ENCODE measurements around the gene DLL3.
"Not testable (repeated sequence)": the region's sequence is repeated elsewhere in the genome, so short reads cannot be mapped to it uniquely, and the experiment has no call there.

DLL3 gene, protein sequence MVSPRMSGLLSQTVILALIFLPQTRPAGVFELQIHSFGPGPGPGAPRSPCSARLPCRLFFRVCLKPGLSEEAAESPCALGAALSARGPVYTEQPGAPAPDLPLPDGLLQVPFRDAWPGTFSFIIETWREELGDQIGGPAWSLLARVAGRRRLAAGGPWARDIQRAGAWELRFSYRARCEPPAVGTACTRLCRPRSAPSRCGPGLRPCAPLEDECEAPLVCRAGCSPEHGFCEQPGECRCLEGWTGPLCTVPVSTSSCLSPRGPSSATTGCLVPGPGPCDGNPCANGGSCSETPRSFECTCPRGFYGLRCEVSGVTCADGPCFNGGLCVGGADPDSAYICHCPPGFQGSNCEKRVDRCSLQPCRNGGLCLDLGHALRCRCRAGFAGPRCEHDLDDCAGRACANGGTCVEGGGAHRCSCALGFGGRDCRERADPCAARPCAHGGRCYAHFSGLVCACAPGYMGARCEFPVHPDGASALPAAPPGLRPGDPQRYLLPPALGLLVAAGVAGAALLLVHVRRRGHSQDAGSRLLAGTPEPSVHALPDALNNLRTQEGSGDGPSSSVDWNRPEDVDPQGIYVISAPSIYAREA

DNA sequence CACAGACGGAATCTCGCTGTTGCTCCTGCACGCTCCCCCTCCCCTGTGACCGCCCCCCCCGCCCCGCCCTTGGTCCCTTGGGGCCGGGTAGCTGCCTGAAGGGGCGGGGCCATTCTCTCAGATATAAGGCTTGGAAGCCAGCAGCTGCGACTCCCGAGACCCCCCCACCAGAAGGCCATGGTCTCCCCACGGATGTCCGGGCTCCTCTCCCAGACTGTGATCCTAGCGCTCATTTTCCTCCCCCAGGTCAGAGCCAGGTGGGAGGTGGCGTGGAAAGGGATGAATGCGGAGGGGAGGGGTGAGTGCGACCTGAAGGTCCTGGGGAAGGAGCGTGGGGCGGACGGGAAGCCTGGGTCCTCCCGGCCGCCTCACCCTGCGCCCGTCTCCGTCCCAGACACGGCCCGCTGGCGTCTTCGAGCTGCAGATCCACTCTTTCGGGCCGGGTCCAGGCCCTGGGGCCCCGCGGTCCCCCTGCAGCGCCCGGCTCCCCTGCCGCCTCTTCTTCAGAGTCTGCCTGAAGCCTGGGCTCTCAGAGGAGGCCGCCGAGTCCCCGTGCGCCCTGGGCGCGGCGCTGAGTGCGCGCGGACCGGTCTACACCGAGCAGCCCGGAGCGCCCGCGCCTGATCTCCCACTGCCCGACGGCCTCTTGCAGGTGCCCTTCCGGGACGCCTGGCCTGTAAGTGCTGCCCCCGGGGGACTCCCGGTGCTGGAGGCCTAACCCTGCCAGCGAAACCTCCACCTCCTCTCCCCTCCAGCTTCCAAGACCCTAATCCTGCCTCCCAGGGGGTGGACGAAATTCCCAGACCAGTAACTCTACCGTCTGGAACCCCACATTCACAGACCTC, at the start of gene DLL3:
TSS of gene DLL3 (plus strand) at position 150 of the 845 bp plus-strand sequence. CDS start at position 178, 28 bp downstream.
- DNase-seq, result peak; percentile 64

- DNase-seq, result no peak
Observed at GRCh38 chr19:39449116-39449797, 49.5 kb upstream of the DLL3 start.

GRCh38 chr19:39451257-39451656, 47.5 kb upstream of the DLL3 start:
- DNase-seq, result not testable (repeated sequence)

- DNase-seq, result no peak
Observed at GRCh38 chr19:39463403-39463802, 35.3 kb upstream of the DLL3 start.

- no peak for DNase-seq
Observed at GRCh38 chr19:39465956-39466747, 32.6 kb upstream of the DLL3 start.

- DNase-seq, result no peak
Observed at GRCh38 chr19:39467941-39468340, 30.8 kb upstream of the DLL3 start.

GRCh38 chr19:39469036-39469435, 29.7 kb upstream of the DLL3 start:
- DNase-seq, result no peak

GRCh38 chr19:39469567-39469966, 29.2 kb upstream of the DLL3 start:
- no peak for DNase-seq

- DNase-seq, result no peak
Observed at GRCh38 chr19:39470724-39471339, 27.9 kb upstream of the DLL3 start.

DNA sequence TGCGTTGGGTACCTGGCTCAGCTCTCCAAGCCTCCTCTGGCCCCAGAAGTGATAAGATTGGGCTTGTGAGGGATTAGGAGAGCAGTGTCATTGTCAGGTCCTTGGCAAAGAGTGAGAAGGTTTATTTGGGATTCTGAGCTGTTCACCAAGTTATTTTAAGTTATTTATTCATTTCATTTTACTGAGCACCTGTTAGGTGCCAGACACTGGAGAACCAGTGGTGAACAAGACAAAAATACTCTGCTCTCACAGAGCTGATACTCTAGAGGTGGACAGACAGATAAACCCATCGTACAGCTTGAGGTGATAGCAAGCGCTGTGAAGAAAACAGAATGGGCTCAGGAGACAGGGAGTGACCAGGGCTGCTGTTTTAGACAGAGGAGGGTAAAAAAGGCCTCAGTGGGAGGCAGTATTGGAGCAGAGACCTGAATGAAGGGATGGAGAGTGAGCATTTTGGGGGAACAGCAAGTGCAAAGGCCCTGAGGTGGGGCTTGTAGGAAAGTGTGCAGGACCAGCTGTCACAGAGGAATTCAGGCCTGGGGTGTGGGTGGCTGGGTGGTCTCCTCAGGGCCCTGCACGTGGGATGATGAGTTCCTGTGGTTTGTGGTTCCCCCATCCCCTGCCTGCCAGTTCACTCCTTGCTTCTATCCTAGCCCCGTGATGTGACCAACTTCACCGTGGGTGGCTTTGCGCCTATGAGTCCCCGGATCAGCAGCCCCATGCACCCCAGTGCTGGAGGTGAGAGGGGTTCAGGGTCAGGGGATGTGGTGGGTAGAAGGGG, 26.8 kb upstream of the DLL3 start:
- DNase-seq, result no peak

- DNase-seq, result no peak
Observed at GRCh38 chr19:39472746-39473442, 25.9 kb upstream of the DLL3 start.

DNA sequence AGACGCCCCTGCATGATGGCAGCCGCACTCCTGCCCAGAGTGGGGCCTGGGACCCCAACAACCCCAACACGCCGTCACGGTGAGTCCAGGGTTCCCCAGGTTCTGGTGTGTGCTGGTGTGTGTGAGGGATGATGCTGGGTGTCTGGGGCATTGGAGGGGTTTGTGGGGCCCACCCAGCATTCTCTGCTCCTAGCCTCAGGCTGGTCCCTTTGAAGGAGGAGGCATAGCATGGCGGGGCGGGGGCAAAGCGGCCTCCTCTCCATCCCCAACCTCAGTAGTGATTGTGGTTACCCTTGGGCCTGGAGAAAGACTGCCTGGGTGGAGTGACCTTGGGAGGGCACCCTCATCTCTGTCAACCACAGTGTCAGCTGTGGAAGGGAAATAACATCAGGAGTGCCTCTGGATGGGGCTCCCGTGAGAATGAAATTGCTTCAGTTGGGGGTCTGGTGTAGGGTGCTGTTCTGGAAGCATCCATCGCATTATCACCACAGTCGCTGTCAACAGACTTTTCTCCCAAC, 25.2 kb upstream of the DLL3 start:
- DNase-seq, result no peak

GRCh38 chr19:39474139-39474620, 24.6 kb upstream of the DLL3 start:
- DNase-seq, result no peak

GRCh38 chr19:39475748-39476147, 23.0 kb upstream of the DLL3 start:
- no peak for DNase-seq

DNA sequence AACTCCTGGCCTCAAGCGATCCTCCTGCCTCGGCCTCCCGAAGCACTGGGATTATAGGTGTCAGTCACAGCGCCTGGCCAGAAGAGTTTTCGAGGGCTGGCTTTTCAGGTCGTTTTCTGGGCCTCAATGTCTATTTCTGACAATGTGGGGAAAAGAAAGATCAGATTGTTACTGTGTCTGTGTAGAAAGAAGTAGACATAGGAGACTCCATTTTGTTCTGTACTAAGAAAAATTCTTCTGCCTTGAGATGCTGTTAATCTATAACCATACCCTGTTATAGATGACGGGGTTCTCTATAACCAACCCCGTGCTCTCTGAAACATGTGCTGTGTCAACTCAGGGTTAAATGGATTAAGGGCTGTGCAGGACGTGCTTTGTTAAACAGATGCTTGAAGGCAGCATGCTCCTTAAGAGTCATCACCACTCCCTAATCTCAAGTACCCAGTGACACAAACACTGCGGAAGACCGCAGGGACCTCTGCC, 19.4 kb upstream of the DLL3 start:
- peak; percentile 6 for DNase-seq

DNA sequence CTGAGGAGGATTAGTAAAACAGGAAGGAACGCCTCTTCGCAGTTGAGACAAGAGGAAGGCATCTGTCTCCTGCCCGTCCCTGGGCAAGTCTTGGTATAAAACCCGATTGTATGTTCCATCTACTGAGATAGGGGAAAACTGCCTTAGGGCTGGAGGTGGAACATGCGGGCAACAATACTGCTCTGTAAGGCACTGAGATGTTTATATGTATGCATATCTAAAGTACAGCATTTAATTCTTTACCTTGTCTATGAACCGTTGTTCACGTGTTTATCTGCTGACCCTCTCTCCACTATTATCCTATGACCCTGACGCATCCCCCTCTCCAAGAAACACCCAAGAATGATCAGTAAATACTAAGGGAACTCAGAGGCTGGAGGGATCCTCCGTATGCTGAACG, 18.8 kb upstream of the DLL3 start:
- DNase-seq, result no peak

- peak; percentile 95 for DNase-seq
Observed at GRCh38 chr19:39480337-39481228, 18.2 kb upstream of the DLL3 start, which contains the start of gene TIMM50. TSS of gene TIMM50 (plus strand) at chr19:39480838. CDS start at chr19:39480854, 16 bp downstream.

DNA sequence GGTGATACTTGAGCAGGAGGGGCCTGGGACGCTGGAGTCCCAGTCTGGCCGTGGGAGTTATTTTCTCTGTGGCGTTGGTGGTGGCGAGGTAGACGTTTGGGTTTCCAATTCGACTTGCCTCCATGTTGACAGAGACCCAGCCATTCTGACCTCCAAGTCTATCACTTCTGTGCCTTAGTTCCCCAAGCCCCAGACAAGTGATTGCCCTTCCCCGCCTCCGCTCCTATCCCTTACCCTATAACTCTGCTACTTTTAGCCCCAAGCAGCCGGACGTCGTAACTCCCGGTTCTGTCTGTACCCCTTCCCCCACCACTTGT, 17.6 kb upstream of the DLL3 start:
- no peak for DNase-seq

- DNase-seq, result no peak
Observed at GRCh38 chr19:39481676-39482075, 17.1 kb upstream of the DLL3 start.

Data from DMS79 (cell line).